Gastroesophageal sphincter (tissue), 3 donors: ENCODE measurements around the gene TAT.

Source experiments
- CTCF ChIP-seq, 4 experiments: fragments of 200-600 bp in 2 of 4; fragments of 450-650 bp in 2 of 4; sonication (generic) in 1 of 4; IDR thresholded peaks; one replicate each; pipeline ENCODE4 v1.5.1; 2017 to 2019; ENCODE audit warnings: antibody characterized with exemption in 4 of 4, mild to moderate bottlenecking in 2 of 4, moderate library complexity in 2 of 4
- POLR2AphosphoS5 ChIP-seq: sonication (generic); formaldehyde crosslinking; IDR thresholded peaks from one replicate; pipeline ENCODE4 v1.6.1; 2017; ENCODE audit warnings: antibody characterized with exemption

GRCh38 chr16:71584543-71585317 is 7.8 kb upstream of the TAT start:
- no peak for TF ChIP-seq CTCF (IDR thresholded peaks at IDR 0.05)
- TF ChIP-seq POLR2AphosphoS5 = no peak
